T-helper 1 cell treated with Interleukin-12 subunit alpha and Interleukin-12 subunit beta and Interleukin-4 antibody, amounts not matched to agents 30 μg/mL and 1 μg/mL, for 36 hours (primary cell): ENCODE measurements around the gene ANKS3.
A peak's percentile ranks its signal among the peaks of the same experiment; 100 is the strongest.
"Not testable (repeated sequence)": the region's sequence is repeated elsewhere in the genome, so short reads cannot be mapped to it uniquely, and the experiment has no call there.

Experiments
- H3K27ac Mint-ChIP-seq: one replicate; pipeline ENCODE4 v1.8.0; 2021; ENCODE audit warnings: mild to moderate bottlenecking, mixed read lengths
- H3K27me3 Mint-ChIP-seq: one replicate; pipeline ENCODE4 v1.8.0; 2021; ENCODE audit warnings: low read depth, mixed read lengths
- H3K36me3 Mint-ChIP-seq: one replicate; pipeline ENCODE4 v1.8.0; 2021; ENCODE audit warnings: low read depth, mixed read lengths
- H3K4me1 Mint-ChIP-seq: one replicate; pipeline ENCODE4 v1.8.0; 2021; ENCODE audit warnings: low read depth, mixed read lengths
- H3K4me3 Mint-ChIP-seq: one replicate; pipeline ENCODE4 v1.8.0; 2021; ENCODE audit warnings: mild to moderate bottlenecking, moderate library complexity, mixed read lengths
- H3K9me3 Mint-ChIP-seq: one replicate; pipeline ENCODE4 v1.8.0; 2021; ENCODE audit warnings: mixed read lengths

The ANKS3 gene

DNA sequence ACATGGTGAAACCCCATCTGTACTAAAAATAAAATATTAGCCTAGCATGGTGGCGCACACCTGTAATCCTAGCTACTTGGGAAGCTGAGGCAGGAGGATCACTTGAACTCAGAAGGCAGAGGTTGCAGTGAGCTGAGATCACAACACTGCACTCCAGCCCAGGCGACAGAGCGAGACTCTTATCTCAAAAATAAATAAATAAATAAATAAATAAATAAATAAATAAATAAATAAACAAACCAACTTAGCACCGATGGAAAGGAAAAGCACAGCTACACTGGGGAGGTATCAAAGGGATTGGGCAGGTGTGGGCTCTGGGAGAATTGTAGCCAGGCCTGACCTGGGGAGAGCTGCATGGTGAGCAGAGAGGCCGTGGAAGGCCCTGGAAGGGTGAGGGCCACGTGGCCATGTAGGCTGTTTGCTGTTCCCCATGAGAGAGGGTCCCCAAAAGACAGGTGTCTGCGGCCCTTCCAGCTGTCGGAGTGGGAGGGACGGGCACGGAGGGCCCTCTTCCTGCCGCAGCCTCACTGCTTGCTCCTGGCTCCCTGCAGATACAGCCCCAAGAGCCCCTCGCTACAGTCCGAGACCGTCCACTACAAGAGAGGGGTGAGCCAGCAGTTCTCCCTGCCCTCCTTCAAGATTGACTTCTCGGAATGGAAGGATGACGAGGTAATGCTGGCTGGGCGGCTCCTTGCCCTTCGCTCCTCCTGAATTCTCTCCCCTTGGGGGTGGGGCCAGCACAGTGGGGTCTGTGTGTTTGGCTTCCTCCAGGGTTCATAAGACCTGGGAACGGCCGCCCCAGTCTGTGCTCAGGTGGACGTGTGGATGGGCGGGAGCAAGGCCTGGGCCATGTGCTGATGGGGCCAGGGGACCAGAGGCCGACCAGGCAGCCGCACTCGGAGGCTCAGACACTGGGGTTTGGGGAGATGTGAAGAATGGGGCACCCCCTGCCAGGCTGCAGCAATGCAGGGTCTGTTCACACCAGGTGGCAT lies 77.1 kb downstream of the ANKS3 start:
- Mint-ChIP-seq H3K4me1 (peaks cover 20% of the 10 kb centered on the region), H3K27ac (no peak overlapping the region), H3K4me3 (no peak overlapping the region), H3K36me3 (peaks cover 11% of the 10 kb centered on the region), H3K27me3 (no peaks in the 10 kb centered on the region), H3K9me3 (no peaks in the 10 kb centered on the region)

DNA sequence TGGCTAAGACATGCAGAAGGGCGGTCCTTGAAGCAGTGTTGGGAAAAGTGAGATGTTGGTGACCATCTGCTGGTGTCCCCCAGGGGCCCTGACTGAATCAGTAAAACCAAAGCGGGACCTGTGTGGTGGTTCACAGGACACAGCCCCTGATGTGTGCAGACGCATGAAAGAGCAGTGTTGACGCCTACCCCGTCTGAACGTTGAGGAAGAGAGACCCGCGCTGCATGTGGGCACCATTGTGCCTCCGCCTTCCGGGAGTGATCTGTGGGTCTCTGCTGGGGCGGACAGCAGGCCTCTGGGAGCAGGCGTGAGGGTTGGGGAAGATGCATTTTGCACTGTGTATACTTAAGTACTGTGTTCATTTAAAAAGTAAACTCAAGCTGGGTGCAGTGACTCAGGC lies 77.8 kb downstream of the ANKS3 start:
- Mint-ChIP-seq H3K9me3 (no peaks in the 10 kb centered on the region), H3K4me3 (no peak overlapping the region), H3K27ac (no peak overlapping the region), H3K4me1 (peaks cover 20% of the 10 kb centered on the region), H3K27me3 (no peaks in the 10 kb centered on the region), H3K36me3 (peaks cover 13% of the 10 kb centered on the region)

DNA sequence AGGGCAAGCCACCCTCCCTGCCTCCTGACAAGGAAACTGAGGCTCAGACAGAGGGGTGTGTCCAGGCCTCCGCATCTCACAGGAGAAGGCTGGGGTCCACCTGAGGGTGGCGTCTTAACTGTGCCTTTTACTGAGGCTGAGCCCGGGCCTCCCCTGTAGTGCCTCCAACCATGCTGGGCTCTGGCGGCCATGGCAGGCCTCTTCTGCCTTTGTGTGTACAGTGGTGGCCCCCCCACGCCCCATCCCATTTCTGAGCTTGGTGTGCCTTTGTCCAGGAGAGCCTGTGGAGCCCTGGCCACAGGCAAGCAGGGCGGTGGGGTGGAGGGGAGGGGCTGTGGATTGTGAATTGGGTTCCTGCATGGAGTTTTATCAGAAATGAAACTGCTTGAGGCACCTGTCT lies 78.3 kb downstream of the ANKS3 start:
- Mint-ChIP-seq H3K4me3 (no peak overlapping the region), H3K27ac (no peak overlapping the region), H3K27me3 (no peaks in the 10 kb centered on the region), H3K9me3 (no peaks in the 10 kb centered on the region), H3K4me1 (peaks cover 19% of the 10 kb centered on the region), H3K36me3 (peaks cover 13% of the 10 kb centered on the region)

DNA sequence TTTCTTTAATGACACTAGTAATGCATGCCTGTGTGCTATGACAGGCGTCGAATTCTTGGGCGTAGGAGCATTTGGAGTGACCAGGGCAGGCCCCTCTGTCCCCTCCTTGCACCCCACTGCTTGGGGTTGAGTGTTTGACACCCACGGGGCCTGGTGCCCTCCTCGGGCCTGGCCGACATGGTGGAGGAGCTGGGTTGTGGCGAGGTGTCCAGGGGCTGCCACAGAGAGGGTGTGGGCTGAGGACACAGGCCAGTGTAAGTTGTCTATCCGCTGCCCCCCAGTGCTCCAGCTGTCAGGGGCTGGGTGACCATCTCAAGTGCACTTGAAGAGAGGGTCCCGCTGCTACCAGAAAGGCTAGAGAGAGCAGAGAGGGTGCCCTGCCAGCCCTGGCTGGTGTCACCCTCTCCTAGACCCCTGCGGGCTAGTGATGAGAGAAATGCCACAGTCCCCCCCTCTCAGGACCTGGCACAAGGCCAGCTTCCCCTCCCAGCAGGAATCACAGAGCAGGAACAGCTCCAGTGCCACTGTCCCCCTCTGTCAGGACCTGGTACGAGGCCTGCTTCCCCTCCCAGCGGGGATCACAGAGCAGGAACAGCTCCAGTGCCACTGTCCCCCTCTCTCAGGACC lies 79.0 kb downstream of the ANKS3 start:
- Mint-ChIP-seq H3K27me3 (no peaks in the 10 kb centered on the region), H3K9me3 (no peaks in the 10 kb centered on the region), H3K4me1 (peaks cover 17% of the 10 kb centered on the region), H3K36me3 (peaks cover 16% of the 10 kb centered on the region), H3K4me3 (no peak overlapping the region), H3K27ac (no peak overlapping the region)

DNA sequence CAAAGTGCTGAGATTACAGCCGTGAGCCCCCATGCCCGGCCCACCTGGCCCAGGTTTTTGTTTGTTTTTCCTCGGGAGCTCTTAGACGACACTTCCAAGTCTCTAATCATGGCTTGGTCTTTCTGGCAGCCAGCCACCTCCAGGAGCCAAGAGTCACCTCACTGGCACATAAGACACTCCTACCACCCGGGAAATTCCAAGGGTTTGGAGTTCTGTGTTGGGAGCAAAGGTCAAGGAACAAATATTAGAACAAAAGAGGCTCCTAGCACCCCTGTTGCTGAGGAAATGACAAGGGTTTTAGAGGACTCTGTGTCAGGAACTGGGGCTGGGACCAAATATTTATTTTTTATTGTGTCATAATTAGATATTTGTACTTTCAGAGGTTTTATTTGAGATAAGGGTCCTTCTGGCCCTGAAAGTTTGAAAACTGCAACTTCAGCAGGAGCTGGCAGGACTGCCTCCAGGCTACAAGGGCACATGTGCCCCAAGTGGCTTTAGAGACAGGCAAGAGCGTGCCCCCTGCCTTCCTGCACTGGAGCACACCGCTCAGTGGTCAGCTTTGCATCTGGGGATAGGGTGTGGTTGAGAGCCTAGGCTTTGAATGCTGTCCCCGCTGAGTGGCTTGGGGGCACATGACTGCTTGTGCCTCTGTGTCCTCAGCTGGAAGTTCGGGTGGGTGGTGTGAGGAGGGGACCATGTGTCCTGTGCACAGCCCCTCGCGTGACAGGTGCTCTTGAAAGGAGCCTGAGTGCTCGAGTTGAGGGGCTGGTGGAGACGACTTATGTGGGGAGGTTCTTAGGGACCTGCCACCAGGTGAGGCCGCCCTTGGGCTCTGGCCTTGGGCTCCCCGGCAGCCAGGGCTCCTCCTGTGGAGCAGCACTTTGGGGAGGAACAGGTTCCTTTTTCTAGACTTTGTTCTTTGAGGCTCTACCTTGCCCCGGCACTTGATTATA lies 79.8 kb downstream of the ANKS3 start:
- Mint-ChIP-seq H3K9me3 (no peaks in the 10 kb centered on the region), H3K4me3 (no peak overlapping the region), H3K27ac (no peak overlapping the region), H3K27me3 (no peaks in the 10 kb centered on the region), H3K4me1 (peaks cover 16% of the 10 kb centered on the region), H3K36me3 (peaks cover 16% of the 10 kb centered on the region)

DNA sequence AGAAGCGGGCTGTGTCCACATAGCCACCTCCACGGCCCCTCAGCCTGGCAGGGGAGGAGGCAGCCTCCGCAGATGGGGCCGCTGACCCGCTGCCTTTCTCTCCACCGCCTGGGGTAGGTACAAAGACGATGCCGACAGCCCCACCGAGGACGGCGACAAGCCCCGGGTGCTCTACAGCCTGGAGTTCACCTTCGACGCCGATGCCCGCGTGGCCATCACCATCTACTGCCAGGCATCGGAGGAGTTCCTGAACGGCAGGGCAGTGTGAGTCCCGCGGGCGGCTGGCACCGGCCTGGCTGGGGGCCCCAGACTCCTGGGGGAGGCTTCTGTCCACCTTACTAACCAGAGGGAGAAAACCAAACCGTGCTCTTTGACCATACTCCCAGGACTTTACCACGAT lies 81.5 kb downstream of the ANKS3 start:
- H3K9me3 Mint-ChIP-seq, result no peaks in the 10 kb centered on the region
- H3K4me3 Mint-ChIP-seq, result no peak overlapping the region
- H3K4me1 Mint-ChIP-seq, result peaks cover 17% of the 10 kb centered on the region
- H3K36me3 Mint-ChIP-seq, result peaks cover 19% of the 10 kb centered on the region
- no peaks in the 10 kb centered on the region for H3K27me3 Mint-ChIP-seq
- H3K27ac Mint-ChIP-seq, result no peak overlapping the region

DNA sequence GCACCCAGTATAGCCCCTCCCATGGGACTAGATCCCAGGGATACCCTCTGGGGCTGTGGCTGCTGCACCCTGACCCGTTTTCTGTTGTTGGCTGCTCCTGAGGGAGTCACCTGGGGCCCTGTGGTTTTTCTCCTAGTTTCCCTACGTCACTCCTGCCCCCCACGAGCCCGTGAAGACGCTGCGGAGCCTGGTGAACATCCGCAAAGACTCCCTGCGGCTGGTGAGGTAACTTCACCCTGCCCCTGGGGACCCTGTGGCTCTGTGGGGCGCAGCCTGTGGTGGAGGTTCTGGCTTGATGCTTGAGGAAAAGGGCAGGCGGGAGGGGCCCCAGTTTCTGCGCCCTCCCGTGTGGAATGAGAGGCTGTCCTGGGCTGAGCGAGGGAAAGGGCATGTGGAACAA lies 82.2 kb downstream of the ANKS3 start:
- H3K27ac Mint-ChIP-seq, result no peak overlapping the region

DNA sequence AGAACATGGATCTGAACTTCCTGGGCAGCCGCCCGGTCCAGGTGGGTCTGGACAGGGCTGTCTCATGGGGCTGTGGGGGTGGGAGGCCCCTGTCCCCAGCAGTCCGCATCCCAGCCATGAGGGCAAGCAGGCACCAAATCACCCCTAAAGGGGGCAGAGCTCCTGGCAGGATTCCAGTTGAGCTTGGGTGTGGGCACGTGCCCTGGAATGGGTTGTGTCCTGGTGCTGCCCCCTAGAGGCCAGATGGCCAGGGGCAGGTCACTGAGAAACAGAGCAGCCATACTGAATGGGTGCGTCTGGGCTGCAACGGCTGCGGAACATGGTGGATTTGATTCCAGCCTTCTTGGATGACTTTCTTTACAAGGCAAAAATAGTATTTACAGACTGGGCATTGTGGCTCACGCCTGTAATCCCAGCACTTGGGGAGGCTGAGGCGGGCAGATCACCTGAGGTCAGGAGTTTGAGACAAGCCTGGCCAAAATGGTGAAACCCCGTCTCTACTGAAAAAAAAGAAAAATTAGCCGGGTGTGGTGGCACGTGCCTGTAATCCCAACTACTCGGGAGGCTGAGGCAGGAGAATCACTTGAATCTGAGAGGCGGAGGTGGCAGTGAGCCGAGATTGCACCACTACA lies 83.5 kb downstream of the ANKS3 start:
- peak overlapping the region; percentile 49 for H3K27ac Mint-ChIP-seq
- H3K4me3 Mint-ChIP-seq, H3K9me3 Mint-ChIP-seq, H3K27me3 Mint-ChIP-seq: not testable (repeated sequence)
- peaks cover 18% of the 10 kb centered on the region for H3K36me3 Mint-ChIP-seq
- peaks cover 20% of the 10 kb centered on the region for H3K4me1 Mint-ChIP-seq

More for the DNA sequence above, 82.2 kb downstream of the ANKS3 start:
- H3K9me3 Mint-ChIP-seq, result no peaks in the 10 kb centered on the region
- H3K27me3 Mint-ChIP-seq, result no peaks in the 10 kb centered on the region
- H3K36me3 Mint-ChIP-seq, result peaks cover 19% of the 10 kb centered on the region
- peaks cover 20% of the 10 kb centered on the region for H3K4me1 Mint-ChIP-seq
- no peak overlapping the region for H3K4me3 Mint-ChIP-seq

DNA sequence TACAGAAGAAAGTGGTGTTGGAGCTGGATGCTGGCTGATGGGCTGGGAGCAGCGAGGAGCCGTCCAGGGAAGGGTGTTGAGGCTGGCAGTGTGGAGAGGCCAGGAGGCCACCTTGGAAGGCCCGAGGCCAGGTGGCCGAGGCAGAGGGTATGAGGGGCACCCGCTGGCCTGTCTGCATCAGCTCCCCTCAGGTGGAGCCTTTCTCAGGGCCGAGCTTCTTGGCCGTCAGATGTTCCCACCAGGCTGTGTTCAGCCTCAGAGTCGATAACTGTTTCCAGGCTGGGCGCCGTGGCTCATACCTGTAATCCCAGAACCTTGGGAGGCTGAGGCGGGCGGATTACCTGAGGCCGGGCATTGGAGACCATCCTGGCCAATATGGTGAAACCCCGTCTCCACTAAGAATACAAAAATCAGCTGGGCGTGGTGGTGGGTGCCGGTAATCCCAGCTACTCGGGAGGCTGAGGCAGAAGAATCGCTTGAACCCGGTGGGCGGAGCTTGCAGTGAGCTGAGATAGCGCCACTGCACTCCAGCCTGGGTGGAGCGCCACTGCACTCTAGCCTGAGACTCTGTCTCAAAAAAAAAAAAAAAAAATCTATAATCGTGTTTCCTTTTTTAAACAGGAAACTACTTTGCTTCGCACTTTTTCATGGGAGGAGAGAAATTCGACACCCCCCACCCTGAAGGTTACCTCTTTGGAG lies 84.2 kb downstream of the ANKS3 start:
- H3K4me1 Mint-ChIP-seq, result peaks cover 20% of the 10 kb centered on the region
- no peak overlapping the region for H3K4me3 Mint-ChIP-seq
- no peak overlapping the region for H3K27ac Mint-ChIP-seq
- no peaks in the 10 kb centered on the region for H3K9me3 Mint-ChIP-seq
- no peaks in the 10 kb centered on the region for H3K27me3 Mint-ChIP-seq
- peaks cover 22% of the 10 kb centered on the region for H3K36me3 Mint-ChIP-seq

DNA sequence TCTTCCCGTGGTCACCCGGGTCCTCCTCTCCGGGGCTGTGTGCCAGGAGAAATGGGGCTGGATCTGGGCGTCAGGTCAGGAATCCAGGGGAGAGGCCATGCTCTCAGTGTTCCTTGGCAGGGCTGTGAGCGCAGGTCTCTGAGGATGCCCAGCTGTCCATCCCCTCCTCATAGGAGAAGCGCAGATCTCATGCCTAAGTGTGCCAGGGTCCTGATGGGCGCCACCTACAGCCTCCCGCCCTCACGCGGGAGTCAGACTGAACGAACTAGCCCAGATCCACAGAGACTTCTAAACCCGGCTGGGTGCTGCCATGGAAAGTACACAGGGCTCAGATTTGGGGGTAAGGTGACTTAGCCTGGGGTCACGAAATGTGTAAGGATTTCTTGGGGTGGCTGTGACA lies 85.2 kb downstream of the ANKS3 start:
- Mint-ChIP-seq H3K9me3 (no peaks in the 10 kb centered on the region), H3K27ac (peak overlapping the region; percentile 68), H3K36me3 (peaks cover 22% of the 10 kb centered on the region), H3K4me3 (no peak overlapping the region), H3K4me1 (peaks cover 20% of the 10 kb centered on the region), H3K27me3 (no peaks in the 10 kb centered on the region)

DNA sequence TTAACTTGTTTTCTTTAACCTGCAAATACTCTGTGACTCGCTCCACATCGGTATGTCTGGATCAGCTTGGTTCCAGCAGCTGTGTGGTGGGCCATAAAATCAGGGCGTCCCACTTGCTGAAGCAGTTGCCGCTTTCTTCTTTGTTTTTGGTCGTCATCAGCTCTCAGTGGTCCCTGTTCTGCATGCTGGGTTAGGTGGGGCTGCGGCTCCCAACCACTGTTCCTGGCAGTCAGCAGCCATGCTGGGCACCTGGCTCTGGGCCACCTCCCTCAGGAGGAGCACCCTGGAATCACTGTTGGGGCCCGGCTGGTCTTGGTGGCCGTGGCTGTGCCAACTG lies 86.5 kb downstream of the ANKS3 start:
- Mint-ChIP-seq H3K4me1 (peaks cover 20% of the 10 kb centered on the region), H3K27ac (peak overlapping the region; percentile 7), H3K9me3 (no peaks in the 10 kb centered on the region), H3K4me3 (no peak overlapping the region), H3K36me3 (peaks cover 18% of the 10 kb centered on the region), H3K27me3 (no peaks in the 10 kb centered on the region)

DNA sequence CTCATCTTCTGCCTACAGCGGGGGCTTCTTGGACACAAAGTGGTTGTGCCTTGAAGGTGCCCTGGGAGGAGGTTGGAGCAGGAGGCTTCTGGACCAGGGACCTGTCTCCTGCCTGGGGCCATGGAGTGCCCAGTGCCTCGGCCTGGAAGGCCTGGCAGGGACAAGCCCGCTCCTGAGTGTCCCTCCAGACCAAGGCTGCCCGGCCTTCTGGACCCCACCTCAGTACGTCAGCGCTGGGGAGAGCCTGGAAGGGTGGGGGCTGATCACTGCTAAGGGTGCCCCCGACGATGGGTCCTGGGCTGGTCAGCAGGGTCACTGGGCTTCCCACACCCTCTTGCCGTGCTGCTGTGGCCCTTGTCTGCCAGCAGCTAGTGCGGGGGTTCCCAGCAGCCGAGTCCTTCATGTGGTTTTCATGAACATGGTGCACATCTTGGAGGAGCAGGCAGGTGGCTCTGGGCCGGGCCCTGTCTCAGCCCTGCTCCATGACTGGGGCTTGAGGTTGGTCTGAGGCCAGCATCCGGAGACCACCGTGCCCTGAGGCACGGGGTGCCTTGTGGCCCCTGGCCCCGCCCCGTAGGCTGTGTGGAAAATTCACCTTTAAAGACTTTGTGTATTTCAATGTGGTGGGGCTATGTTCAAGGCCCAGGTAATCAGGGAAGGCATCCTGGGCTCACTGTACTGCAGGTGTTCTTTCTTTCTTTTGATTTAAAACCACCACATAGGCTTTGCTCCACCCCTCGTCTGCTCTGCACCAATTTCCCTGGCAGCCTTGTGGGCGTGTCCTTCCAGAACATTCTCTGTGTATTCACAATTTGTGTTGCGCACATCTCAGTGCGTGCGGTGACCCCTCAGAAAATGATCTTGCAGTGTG lies 87.1 kb downstream of the ANKS3 start:
- H3K4me1 Mint-ChIP-seq, result peaks cover 20% of the 10 kb centered on the region
- H3K27me3 Mint-ChIP-seq, result no peaks in the 10 kb centered on the region
- no peaks in the 10 kb centered on the region for H3K9me3 Mint-ChIP-seq
- no peak overlapping the region for H3K4me3 Mint-ChIP-seq
- H3K27ac Mint-ChIP-seq, result no peak overlapping the region
- H3K36me3 Mint-ChIP-seq, result peaks cover 18% of the 10 kb centered on the region
